Osteocyte (in vitro differentiated cells): ENCODE results near the gene EFCAB3. TPM values are rescaled to one million over a fixed set of nuclear protein-coding genes. Genes with fewer than 3 reads are reported as not detected.
"Not testable (repeated sequence)": the region's sequence is repeated elsewhere in the genome, so short reads cannot be mapped to it uniquely, and the experiment has no call there.

Experiments
- DNase-seq: peaks from one replicate; pipeline ENCODE4 v3.0.0; 2021; ENCODE audit warnings: mixed read lengths; ENCODE audit not compliant: unreplicated experiment; ENCODE audit errors: extremely low spot score
- H3K27ac Mint-ChIP-seq: one replicate; pipeline ENCODE4 v1.8.0; 2021; ENCODE audit warnings: mild to moderate bottlenecking, mixed read lengths; ENCODE audit not compliant: unreplicated experiment
- H3K27me3 Mint-ChIP-seq: one replicate; pipeline ENCODE4 v1.8.0; 2021; ENCODE audit warnings: mixed read lengths; ENCODE audit not compliant: unreplicated experiment
- H3K36me3 Mint-ChIP-seq: one replicate; pipeline ENCODE4 v1.8.0; 2021; ENCODE audit warnings: mixed read lengths; ENCODE audit not compliant: unreplicated experiment
- H3K4me1 Mint-ChIP-seq: one replicate; pipeline ENCODE4 v1.8.0; 2021; ENCODE audit warnings: mixed read lengths; ENCODE audit not compliant: unreplicated experiment
- H3K4me3 Mint-ChIP-seq: one replicate; pipeline ENCODE4 v1.8.0; 2021; ENCODE audit warnings: mild to moderate bottlenecking, moderate library complexity, mixed read lengths; ENCODE audit not compliant: unreplicated experiment
- H3K9me3 Mint-ChIP-seq: one replicate; pipeline ENCODE4 v1.8.0; 2021; ENCODE audit warnings: mixed read lengths; ENCODE audit not compliant: unreplicated experiment
- CTCF ChIP-seq: fragments of 200-600 bp; sonication (generic); IDR thresholded peaks from 2 replicates; pipeline ENCODE4 v1.5.0; 2021; ENCODE audit warnings: antibody characterized with exemption, mild to moderate bottlenecking, moderate library complexity
- total RNA-seq: library from RNA; stranded (reverse); gene quantifications from 2 replicates; pipeline ENCODE4 v1.2.1, GENCODE V29; 2021

Gene EFCAB3
- total RNA-seq, 1 donor from 2014 or later, result not detected

- Mint-ChIP-seq H3K36me3 (no peaks in the 10 kb centered on the region), H3K4me1 (no peaks in the 10 kb centered on the region), H3K4me3 (no peak overlapping the region), H3K27me3 (peaks cover 69% of the 10 kb centered on the region), H3K9me3 (no peaks in the 10 kb centered on the region), H3K27ac (no peak overlapping the region)
- no peak for DNase-seq
- TF ChIP-seq CTCF, result no peak
Measured at GRCh38 chr17:62381561-62381960, 1.2 kb downstream of the EFCAB3 start.

GRCh38 chr17:62388856-62389255 is 8.5 kb downstream of the EFCAB3 start:
- no peak for DNase-seq
- Mint-ChIP-seq H3K4me1 (no peaks in the 10 kb centered on the region), H3K9me3 (no peaks in the 10 kb centered on the region), H3K27me3 (peaks cover 61% of the 10 kb centered on the region), H3K27ac (no peak overlapping the region), H3K4me3 (no peak overlapping the region), H3K36me3 (no peaks in the 10 kb centered on the region)
- TF ChIP-seq CTCF, result no peak

GRCh38 chr17:62392908-62393307 is 12.6 kb downstream of the EFCAB3 start:
- Mint-ChIP-seq H3K27ac (no peak overlapping the region), H3K36me3 (no peaks in the 10 kb centered on the region), H3K4me3 (no peak overlapping the region), H3K9me3 (no peaks in the 10 kb centered on the region), H3K27me3 (peaks cover 54% of the 10 kb centered on the region), H3K4me1 (no peaks in the 10 kb centered on the region)
- no peak for TF ChIP-seq CTCF
- no peak for DNase-seq

- Mint-ChIP-seq H3K4me3 (no peak overlapping the region), H3K4me1 (no peaks in the 10 kb centered on the region), H3K27me3 (peaks cover 43% of the 10 kb centered on the region), H3K9me3 (no peaks in the 10 kb centered on the region), H3K36me3 (no peaks in the 10 kb centered on the region), H3K27ac (no peak overlapping the region)
- DNase-seq, result no peak
- TF ChIP-seq CTCF, result no peak
Measured at GRCh38 chr17:62398891-62399290, 18.5 kb downstream of the EFCAB3 start.

- Mint-ChIP-seq H3K36me3 (no peaks in the 10 kb centered on the region), H3K4me3 (no peak overlapping the region), H3K9me3 (no peaks in the 10 kb centered on the region), H3K27me3 (peaks cover 45% of the 10 kb centered on the region), H3K4me1 (no peaks in the 10 kb centered on the region), H3K27ac (no peak overlapping the region)
- TF ChIP-seq CTCF, result no peak
- no peak for DNase-seq
Measured at GRCh38 chr17:62405451-62405850, 25.1 kb downstream of the EFCAB3 start.

GRCh38 chr17:62413090-62413489 is 32.7 kb downstream of the EFCAB3 start:
- not testable (repeated sequence) for H3K9me3 Mint-ChIP-seq, H3K27ac Mint-ChIP-seq, H3K4me1 Mint-ChIP-seq, DNase-seq, H3K36me3 Mint-ChIP-seq, H3K4me3 Mint-ChIP-seq
- peaks cover 50% of the 10 kb centered on the region for H3K27me3 Mint-ChIP-seq
